ENCODE data around the gene ZSCAN25. TPM values are rescaled to one million over a fixed set of nuclear protein-coding genes. Genes with fewer than 3 reads are reported as not detected.
"Not testable (repeated sequence)": the region's sequence is repeated elsewhere in the genome, so short reads cannot be mapped to it uniquely, and the experiment has no call there.

Gene ZSCAN25
- total RNA-seq, 2 donors from 2014 or later: 30.7 to 31.8 TPM

DNA sequence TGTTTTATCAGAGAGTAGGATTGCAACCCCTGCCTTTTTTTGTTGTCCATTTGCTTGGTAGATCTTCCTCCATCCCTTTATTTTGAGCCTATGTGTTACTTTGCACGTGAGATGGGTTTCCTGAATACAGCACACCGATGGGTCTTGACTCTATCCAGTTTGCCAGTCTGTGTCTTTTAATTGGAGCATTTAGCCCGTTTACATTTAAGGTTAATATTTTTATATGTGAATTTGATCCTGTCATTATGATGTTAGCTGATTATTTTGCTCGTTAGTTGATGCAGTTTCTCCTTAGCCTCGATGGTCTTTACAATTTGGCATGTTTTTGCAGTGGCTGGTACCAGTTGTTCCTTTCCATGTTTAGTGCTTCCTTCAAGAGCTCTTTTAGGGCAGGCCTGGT lies 41.1 kb downstream of the ZSCAN25 start:
- H3K27ac Mint-ChIP-seq; DNase-seq (ENCODE audit: low spot score in 2 of 2); ATAC-seq: not testable (repeated sequence)
- peaks cover 20 to 48% of the 10 kb centered on the region in 2 donors for H3K36me3 Mint-ChIP-seq
- H3K9me3 Mint-ChIP-seq: peaks cover 0 to 15% of the 10 kb centered on the region in 2 donors

GRCh38 chr7:99665312-99666012 lies 48.7 kb downstream of the ZSCAN25 start:
- no peak for DNase-seq (ENCODE audit: low spot score in 2 of 2)
- Mint-ChIP-seq H3K36me3 (peaks cover under 1 to 24% of the 10 kb centered on the region in 2 donors), H3K9me3 (peaks cover 0 to 4% of the 10 kb centered on the region in 2 donors), H3K27ac (no peak overlapping the region)
- peak; percentile 79 to 93 for ATAC-seq

- Mint-ChIP-seq H3K36me3 (peaks cover 0 to 24% of the 10 kb centered on the region in 2 donors), H3K9me3 (peaks cover 0 to 4% of the 10 kb centered on the region in 2 donors), H3K27ac (no peak overlapping the region)
- ATAC-seq (no peak), DNase-seq (ENCODE audit: low spot score in 2 of 2) (no peak)
Observed at GRCh38 chr7:99666013-99666395, 49.3 kb downstream of the ZSCAN25 start.

DNA sequence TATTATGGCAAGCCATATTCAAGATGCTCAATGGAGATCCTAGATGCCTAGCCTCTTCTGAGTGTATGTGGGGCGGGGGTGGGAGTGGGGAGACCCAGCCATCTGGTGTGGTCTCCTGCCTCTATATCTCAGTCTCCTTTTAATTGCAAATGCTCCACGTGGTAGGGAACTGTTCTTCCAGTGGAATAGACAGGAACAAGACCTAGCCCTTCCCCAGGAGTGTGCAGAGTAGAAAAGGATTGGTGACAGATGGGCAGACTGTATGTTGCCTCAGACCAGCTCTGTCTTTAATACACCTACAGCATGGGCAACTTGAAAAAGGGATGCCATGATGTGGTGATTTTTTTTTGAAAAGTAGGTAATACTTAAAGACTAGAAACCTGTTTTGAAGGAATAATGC lies 50.4 kb downstream of the ZSCAN25 start:
- Mint-ChIP-seq H3K9me3 (peaks cover 0 to 4% of the 10 kb centered on the region in 2 donors), H3K27ac (no peak overlapping the region), H3K36me3 (peaks cover 0 to 24% of the 10 kb centered on the region in 2 donors)
- DNase-seq (ENCODE audit: low spot score in 2 of 2): no peak
- no peak for ATAC-seq

- no peak for ATAC-seq
- Mint-ChIP-seq H3K27ac (no peak overlapping the region), H3K9me3 (peaks cover 0 to 4% of the 10 kb centered on the region in 2 donors), H3K36me3 (peaks cover 0 to 18% of the 10 kb centered on the region in 2 donors)
- DNase-seq (ENCODE audit: low spot score in 2 of 2): no peak
Observed at GRCh38 chr7:99668541-99668940, 51.8 kb downstream of the ZSCAN25 start.

DNA sequence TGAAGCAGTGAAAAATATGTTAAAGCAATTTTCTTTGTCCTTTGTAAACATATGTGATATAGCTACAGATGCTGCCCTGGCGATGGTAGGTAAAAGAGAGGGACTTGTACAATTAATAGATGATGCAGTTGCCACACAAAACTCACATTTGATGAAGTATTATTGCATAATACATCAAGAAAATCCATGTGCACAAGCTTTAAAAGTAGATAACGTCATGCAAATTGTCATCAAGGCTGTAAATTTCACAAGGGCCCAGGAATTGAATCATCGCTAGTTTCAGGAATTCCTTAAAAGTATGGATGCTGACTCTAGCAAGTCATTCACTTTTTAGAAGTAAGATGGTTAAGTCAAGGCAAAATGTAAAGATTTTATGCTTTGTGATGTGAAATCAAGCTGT lies 53.0 kb downstream of the ZSCAN25 start:
- ATAC-seq (no peak), DNase-seq (ENCODE audit: low spot score in 2 of 2) (no peak)
- Mint-ChIP-seq H3K27ac (no peak overlapping the region), H3K9me3 (no peaks in the 10 kb centered on the region), H3K36me3 (peaks cover 0 to 9% of the 10 kb centered on the region in 2 donors)

DNA sequence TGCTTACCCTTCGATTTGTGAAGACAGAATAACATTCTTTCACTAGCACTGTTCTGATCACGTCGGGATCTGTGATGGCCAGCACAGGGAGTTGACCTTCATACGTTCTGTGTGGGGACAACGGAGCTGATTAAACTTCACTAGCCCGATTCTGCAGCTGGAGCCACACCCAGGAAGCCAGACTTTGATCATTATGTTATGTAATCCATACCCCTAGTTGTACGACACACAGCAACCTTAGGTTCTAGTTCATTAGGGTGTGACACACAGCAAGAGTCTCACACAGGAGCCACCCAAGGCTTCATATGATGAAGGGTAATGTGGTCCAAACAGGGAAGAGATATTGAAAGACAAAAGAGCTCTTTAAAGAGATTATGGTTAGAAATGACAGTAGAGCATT lies 55.8 kb downstream of the ZSCAN25 start:
- Mint-ChIP-seq H3K36me3 (no peaks in the 10 kb centered on the region), H3K27ac (no peak overlapping the region), H3K9me3 (peaks cover 0 to 3% of the 10 kb centered on the region in 2 donors)
- no peak for ATAC-seq
- DNase-seq (ENCODE audit: low spot score in 2 of 2): no peak

DNA sequence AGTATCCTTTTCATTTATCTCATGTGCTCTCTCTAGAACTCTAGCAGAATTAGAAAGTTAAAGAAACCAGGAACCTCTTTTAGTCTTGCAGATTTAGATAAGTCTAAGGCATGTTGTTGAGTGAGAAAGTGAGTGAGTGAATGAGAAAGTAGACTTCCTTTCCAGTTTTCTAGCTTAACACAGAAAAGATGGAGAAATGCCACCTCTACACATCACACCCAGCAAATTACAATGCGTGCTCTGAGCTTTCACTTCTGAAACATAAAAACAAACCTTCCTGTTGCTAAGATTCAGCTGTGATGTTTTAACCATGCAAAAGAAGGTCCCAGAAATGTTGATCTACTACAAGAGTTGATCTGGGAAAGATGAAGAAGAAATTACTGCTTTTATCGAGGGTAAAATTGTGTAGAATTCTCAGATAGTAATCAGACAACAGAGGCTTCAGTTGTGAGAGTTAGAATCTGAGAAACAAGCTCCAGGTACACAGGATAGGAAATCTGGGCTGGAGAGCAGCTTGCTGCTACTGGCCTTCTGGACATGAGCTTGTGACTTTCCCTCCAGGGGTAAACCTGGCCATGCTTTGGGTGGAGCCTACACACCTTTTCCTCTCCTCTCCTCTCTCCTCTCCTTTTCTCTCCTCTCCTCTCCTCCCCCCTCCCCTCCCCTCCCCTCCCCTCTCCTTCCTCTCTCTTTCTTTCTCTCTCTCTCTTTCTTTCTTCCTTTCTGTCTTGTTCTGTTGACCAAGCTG lies 58.4 kb downstream of the ZSCAN25 start:
- ATAC-seq (peak; percentile 63 to 83), DNase-seq (ENCODE audit: low spot score in 2 of 2) (no peak)
- H3K9me3 Mint-ChIP-seq: peaks cover 0 to 3% of the 10 kb centered on the region in 2 donors
- peak overlapping the region; percentile 70 to 93 for H3K27ac Mint-ChIP-seq
- no peaks in the 10 kb centered on the region for H3K36me3 Mint-ChIP-seq

GRCh38 chr7:99677013-99677647 lies 60.4 kb downstream of the ZSCAN25 start:
- peaks cover 5 to 8% of the 10 kb centered on the region in 2 donors for H3K36me3 Mint-ChIP-seq
- peaks cover 0 to 3% of the 10 kb centered on the region in 2 donors for H3K9me3 Mint-ChIP-seq
- DNase-seq (ENCODE audit: low spot score in 2 of 2) (no peak), ATAC-seq (no peak)
- no peak overlapping the region for H3K27ac Mint-ChIP-seq

GRCh38 chr7:99677648-99678045 lies 60.9 kb downstream of the ZSCAN25 start:
- Mint-ChIP-seq H3K9me3 (peaks cover 0 to 3% of the 10 kb centered on the region in 2 donors), H3K36me3 (peaks cover 10% of the 10 kb centered on the region in 2 donors), H3K27ac (no peak overlapping the region)
- no peak for ATAC-seq
- no peak for DNase-seq (ENCODE audit: low spot score in 2 of 2)

DNA sequence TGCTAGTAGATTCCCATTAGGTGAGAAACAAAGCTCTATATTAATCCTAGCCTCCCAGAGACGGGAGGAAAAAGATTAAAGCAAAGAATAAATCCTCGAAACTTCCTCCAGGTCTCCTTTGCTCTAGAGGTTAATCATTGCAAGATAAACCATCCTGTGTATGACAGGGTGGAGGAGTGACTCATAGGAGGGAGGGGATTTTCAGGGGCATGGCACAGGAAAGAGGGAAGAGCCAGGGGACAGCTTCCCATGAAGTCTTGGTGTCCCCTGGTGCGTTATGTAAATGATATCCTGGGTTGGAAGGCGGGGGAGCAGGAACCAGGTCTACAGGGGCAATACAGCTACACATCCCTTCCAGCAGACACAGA lies 62.3 kb downstream of the ZSCAN25 start:
- peaks cover 10 to 13% of the 10 kb centered on the region in 2 donors for H3K36me3 Mint-ChIP-seq
- ATAC-seq: peak in 1 of 2 donors; percentile 73
- DNase-seq (ENCODE audit: low spot score in 2 of 2): no peak
- H3K27ac Mint-ChIP-seq: no peak overlapping the region
- H3K9me3 Mint-ChIP-seq: peaks cover 0 to 3% of the 10 kb centered on the region in 2 donors

DNA sequence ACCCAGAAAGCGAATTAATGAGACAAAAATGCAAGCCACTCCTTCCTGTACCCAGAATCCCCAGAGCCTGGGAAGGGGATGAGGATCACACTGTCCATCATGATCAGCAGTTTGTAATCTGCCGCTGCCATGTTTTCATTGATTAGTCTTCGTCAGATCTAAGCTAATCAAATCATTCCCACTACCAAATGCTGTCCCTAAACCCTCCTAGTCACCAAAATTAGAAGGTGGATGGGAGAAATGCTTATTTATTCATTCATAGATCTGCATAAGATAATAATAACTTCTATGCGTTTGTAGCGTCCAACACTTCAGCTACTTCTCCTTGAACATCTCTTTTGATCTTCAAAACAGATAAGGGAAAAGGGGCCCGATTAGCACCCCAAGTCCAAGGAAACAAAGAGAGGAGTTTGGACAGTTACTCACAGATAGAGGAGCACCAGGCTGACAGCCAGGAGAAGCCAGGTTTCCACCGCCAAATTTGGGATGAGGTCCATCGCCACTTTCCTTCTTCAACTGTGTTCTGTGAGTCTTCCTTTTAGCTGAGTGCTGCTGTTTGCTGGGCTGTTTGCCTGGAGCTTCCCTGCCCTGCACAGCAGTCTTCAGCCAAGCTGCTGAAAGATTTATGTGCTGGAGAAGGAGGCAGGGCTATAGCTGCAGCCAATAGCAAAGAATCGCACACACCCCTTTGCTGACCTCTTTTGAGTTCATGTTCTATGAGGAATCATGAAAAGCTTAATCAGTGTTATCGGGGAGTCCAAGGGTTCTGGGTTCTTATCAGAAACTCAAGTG lies 62.9 kb downstream of the ZSCAN25 start, which contains the start of gene CYP3A5:
CYP3A5 (minus strand) TSS at position 597 of the 792 bp plus-strand sequence; CDS start at position 497, 100 bp downstream.
- Mint-ChIP-seq H3K9me3 (peaks cover 0 to 3% of the 10 kb centered on the region in 2 donors), H3K36me3 (peaks cover 10 to 13% of the 10 kb centered on the region in 2 donors), H3K27ac (no peak within 1 kb of the TSS)
- ATAC-seq (no peak), DNase-seq (ENCODE audit: low spot score in 2 of 2) (no peak)

Other genes starting within 250 kb of the ZSCAN25 start
- 100 to 1,000 TPM; 254 to 333 TPM for gene ARPC1B, start 242.2 kb upstream of the ZSCAN25 start, total RNA-seq
- 100 to 1,000 TPM; 101 to 148 TPM for gene PDAP1, start 208.3 kb upstream of the ZSCAN25 start, total RNA-seq
- 100 to 1,000 TPM; 131 to 135 TPM for gene BUD31, start 208.0 kb upstream of the ZSCAN25 start, total RNA-seq
- 1 to 10 TPM; 4.4 to 4.5 TPM for gene PTCD1, start 178.1 kb upstream of the ZSCAN25 start, total RNA-seq
- gene CPSF4, start 178.0 kb upstream of the ZSCAN25 start, total RNA-seq: 10 to 100 TPM; 47.5 to 62.1 TPM
- 100 to 1,000 TPM; 287 to 438 TPM for gene ATP5MF, start 150.8 kb upstream of the ZSCAN25 start, total RNA-seq
- gene ZNF789, start 144.1 kb upstream of the ZSCAN25 start, total RNA-seq: 10 to 100 TPM; 21.5 to 49.7 TPM
- 10 to 100 TPM; 25.0 to 50.7 TPM for gene ZNF394, start 116.7 kb upstream of the ZSCAN25 start, total RNA-seq
- gene ZKSCAN5, start 112.3 kb upstream of the ZSCAN25 start, total RNA-seq: 10 to 100 TPM in 1 of 2 donors, 1 to 10 TPM in 1; 9.6 to 14.0 TPM
- 1 to 10 TPM; 2.2 to 5.4 TPM for gene FAM200A, start 64.8 kb upstream of the ZSCAN25 start, total RNA-seq
- gene ZNF655, start 58.3 kb upstream of the ZSCAN25 start, total RNA-seq: 10 to 100 TPM; 50.8 to 66.7 TPM
- gene TMEM225B, start 18.7 kb upstream of the ZSCAN25 start, total RNA-seq: 1 to 10 TPM in 1 of 2 donors, under 1 TPM in 1; 0.76 to 4.1 TPM
- gene CYP3A5, start 63.0 kb downstream of the ZSCAN25 start, total RNA-seq: under 1 TPM in 1 of 2 donors, not detected in 1; 0.41 TPM
- not detected for gene CYP3A7, start 118.2 kb downstream of the ZSCAN25 start, total RNA-seq
- gene CYP3A4, start 167.2 kb downstream of the ZSCAN25 start, total RNA-seq: under 1 TPM in 1 of 2 donors, not detected in 1; 0.14 TPM
- not detected for gene CYP3A43, start 211.1 kb downstream of the ZSCAN25 start, total RNA-seq

Measured in activated naive CD4-positive, alpha-beta T cell treated with anti-CD3 and anti-CD28 coated beads, Interleukin-2, amount 50 U/mL, for 72 hours (primary cell).